SW480 (cell line): Measurements from ENCODE around the gene BANK1.

Source experiments
- DNase-seq: peaks from one replicate; pipeline ENCODE4 v3.0.0-alpha.2; 2016; ENCODE audit warnings: low spot score

The BANK1 gene

DNA sequence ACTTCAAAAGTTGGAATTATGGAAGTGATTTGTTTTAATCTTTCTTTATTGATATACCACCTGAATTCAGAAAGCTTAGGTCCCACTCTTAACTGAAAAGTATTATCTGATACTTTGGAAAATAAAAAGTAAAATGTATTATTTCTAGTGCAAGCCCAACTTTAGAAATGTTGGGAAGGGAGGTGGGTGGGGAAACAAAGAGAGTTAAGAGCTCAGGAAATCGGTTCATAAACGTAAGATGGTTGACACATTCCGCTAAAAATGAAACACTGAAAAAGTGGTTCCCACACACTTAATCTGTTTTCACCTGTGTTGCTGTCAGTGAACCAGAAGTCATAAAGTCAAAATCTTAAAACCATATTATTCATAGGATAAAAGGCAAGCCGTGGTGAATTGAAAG, 237.4 kb downstream of the BANK1 start:
- DNase-seq: no peak

DNA sequence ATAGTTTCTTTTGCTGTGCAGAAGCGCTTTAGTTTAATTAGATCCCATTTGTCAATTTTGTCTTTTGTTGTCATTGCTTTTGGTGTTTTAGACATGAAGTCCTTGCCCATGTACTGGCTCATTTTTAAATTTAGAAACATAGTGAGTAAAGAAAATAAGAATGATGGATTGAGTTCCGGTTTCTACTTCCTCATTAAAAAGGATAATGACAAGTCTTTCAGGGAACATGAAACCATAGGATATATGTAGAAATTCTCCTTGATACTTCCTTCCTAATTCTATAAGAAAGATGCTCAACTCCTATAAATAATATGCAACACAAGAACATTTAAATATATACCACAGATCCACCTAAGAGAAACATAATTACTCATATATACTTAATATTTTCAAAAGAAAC, 240.9 kb downstream of the BANK1 start:
- no peak for DNase-seq

DNA sequence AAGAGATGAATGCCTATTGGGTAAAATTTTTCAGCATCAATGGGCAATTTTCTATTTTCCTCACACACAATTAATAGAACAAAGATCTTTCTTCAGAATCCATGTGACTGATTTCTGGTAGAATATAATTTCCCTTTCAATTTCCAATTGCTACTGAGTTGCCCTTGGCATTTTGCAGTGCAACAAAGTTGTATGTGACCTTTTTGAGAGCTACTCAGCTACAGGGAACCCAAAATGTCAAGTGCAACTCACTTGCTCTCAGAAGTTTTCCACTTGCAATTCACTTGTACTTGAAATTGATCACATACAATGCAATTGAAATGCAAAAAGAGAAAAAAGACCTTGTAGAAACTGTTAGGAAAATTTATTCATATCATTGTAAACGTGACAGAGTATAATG, 245.5 kb downstream of the BANK1 start:
- no peak for DNase-seq

DNA sequence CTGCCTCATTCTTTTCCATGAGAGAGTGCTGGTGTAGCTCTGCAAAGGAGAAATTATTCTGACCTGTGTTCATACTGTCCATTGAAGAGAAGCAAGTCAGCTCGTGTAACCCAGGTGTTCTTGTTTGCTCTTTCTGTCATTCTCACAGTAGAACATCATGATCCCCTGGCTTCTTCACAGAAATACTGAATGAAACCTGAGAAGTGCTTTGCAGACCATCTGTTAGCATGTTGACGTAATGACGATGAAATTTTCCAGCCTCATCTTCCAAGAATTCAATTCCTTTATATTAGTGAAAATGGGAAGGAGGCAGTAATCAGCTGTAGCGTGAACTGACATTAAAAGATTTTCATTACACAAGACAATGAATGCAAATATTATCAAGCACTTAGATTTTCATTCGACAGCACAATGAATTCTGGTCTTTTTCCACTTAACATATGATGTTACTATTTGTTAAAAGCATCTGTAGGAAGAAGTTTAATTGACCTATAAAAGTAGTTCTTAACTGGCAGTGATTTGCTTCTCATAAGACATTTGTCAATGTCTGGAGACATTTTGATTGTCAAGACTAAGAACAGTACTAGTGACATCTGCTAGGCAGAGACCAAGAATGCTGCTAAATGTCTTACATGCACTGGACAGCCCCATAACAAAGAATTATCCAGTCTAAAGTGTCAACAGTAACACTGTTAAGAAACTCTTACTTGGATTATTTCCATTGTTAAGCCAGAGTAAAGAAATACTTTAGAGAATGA, 246.3 kb downstream of the BANK1 start:
- no peak for DNase-seq

DNA sequence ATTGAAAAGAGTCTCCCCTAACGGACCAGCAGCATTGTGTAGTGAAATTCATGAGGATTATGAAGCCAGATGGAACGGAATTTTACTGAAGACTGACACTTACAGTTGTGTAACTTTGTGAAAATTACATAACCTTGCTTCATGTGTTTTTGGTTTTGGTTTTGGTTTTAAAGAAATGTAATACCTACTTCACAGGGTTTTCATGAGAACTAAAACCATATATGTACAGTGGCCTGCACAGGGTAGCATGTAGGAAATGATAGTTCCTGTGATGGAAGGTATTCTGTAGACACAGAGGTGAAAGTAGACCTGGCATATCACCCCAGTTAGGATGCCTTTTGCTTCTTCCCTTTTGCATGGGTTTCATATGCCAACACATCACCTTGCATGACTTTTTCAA, 247.0 kb downstream of the BANK1 start:
- DNase-seq: no peak

DNA sequence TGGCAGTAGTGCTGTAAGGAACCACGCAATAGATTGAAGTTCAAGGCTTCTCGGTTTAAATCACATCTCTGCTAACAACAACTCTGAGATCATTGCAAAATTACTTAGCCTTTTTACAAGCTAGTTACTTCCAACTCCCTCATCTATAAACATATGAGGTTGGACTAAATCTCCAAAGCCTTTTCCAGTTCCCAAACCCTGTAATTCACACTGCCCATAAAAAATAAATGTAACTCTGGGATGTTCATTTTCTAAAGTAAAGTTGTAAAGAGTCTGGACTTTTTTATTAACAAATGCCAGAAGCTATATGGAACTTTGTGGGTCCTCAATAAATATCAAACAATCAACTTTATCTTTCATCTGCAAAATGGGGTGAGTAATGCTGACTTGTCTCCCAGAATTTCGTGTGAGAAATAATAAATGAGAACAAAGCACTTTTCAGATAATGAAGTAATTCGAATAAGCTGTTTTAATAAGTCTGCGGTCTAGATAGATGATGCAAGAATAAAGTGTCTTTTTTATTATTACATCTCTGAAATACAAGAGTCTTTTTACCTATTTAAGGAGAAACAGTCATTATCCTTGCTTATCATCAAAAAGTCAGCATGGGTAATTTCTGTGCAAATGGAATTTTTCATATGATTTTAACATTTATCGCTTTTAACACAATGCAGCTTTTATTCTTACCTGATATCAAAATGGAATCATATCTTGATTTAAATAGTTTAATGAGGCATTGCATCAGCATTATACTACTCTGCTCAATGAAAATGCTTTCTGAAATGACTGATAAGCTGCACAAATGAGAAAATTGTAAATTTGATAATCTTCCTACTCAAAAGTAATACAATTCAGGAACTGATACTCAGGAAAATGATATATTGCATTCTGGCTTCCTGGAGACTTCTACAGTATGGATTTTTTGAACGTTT, 252.6 kb downstream of the BANK1 start:
- no peak for DNase-seq

DNA sequence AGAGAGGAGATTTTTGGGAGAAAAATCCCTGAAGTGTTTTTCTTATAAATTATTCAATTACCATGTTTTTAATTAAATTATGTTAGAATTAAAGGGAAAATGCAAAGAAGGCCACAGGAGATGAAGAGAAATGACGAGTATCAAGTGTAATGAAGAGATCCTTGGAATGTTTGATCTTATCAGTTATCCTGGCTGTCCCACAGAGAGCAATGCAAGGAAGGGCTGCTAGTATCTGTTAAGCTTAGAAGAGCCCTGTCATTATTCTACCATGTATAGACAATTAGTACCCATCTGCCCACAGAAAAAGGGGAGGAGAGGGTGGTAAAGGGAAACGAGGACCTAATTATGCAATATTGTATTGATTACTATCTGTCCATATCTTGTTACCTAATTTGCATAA, 257.1 kb downstream of the BANK1 start:
- DNase-seq: no peak

DNA sequence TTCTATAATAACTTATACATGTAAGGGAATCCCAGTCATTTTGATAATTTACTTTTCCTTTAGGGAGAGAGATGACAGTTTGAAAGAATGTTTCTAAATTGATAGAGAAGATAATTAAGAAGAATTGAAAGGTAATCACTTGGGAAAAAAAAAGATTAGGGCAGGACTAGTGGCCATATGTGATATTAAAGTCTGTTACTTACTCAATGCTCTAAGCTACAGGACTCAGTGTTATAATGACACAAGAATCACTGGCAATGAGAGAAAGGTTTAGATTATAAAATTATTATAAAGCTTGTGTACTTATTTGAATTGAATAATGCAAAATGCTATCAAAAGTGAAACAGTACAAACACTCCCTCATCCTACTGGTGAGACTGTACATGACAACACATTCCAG, 265.3 kb downstream of the BANK1 start:
- DNase-seq: no peak

DNA sequence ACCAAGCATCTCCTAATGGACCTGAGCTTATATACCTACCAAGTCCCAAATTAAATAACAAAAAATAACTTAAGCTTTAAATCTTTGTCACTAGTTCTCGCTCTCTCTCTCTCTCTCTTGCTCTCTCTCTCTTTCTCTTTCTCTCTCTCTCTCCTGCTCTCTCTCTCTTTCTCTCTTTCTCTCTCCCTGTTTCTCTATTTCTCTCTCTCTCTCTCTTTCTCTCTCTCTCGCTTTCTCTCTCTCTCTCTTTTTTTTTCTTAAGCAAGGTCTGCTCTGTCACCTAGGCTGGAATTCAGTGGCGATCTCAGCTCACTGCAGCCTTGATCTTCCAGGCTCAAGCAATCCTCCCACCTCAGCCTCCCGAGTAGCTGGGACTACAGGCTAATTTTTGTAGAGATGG, 266.6 kb downstream of the BANK1 start:
- no peak for DNase-seq

DNA sequence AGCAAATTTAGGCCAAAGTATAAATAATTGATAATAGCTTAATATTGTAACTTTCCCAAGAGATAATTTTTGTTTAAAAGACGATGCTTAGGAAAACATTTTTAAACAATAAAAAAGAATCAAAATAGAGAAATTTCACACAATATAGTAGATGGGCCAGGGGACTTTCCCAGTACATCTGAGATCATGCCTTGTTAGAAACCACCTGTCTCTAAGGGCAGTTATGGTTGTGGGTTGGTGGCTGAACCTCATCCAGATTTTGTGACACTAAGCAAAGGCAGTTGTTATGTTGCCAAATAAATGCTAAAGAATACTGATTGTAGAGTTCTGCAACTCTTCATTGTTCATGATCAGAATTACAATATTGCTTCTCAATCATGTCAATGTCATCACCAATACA, 270.6 kb downstream of the BANK1 start:
- no peak for DNase-seq

DNA sequence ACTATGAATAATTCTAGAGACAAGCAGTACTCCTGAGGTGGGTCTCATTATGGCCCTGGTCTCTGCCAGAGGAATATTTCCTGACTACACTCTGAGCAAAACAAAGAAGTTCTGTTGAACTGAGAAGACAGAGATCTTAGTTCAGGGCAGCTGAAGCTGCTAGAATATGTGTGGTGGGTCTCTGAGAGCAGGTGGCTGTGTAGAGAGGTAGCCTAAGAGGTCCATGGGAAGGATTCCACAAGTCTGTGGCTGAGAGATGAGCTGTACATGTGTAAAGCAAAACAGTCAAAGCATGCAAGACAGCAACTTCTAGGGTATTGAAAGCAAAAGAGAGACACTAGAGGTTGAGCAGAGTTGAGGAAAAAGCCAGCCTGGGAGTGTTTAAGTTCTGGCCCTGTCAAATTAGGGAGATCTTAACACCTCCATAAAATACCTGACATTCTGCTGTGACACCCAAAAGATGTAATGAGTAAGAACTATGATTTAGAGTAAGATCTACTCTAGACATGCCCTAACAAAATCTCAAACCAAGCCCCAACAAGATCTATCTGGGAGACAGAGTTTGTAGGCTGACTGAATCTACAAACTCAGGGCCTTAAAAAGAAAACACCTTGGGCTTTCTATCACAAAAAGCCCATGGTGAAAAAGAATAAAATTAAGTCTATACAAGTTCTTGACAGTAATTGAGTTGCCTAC, 274.4 kb downstream of the BANK1 start:
- DNase-seq: no peak

DNA sequence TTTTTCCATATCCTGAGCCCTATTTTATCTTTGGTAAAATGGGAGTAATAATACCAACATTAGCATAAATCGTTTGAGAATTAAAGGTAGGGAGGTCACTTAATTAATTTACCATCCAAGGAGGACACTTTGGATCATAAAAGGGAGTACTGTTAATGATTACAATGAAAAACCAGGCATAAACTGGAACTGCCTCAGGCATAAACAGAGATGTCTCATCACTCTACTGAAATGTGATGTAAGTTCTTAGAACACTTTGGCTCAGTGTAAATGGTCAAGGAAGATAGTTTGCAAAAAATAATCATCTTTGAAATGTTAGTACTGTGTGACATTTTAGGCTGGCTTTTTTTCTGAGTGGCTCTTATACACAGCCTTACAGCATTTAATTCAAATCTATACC, 286.1 kb downstream of the BANK1 start:
- DNase-seq: no peak

DNA sequence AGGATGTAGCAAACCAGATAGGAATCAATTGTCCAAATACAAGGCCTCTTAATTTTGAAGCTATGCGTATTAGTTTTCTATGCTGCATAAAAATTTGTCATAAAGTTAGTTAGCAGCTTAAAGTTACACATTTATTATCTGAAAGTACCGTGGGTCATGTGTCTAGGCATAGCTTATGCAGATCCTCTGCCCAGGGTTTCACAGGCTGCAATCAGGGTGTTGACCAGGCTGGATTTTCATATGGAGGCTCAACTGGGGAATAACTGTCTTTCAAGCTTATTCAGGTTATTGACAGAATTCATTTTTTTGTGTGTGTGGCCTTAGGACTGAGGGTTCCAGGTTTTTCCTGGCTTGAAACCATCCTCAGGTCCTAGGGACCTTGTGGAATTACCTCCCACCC, 289.7 kb downstream of the BANK1 start:
- no peak for DNase-seq

DNA sequence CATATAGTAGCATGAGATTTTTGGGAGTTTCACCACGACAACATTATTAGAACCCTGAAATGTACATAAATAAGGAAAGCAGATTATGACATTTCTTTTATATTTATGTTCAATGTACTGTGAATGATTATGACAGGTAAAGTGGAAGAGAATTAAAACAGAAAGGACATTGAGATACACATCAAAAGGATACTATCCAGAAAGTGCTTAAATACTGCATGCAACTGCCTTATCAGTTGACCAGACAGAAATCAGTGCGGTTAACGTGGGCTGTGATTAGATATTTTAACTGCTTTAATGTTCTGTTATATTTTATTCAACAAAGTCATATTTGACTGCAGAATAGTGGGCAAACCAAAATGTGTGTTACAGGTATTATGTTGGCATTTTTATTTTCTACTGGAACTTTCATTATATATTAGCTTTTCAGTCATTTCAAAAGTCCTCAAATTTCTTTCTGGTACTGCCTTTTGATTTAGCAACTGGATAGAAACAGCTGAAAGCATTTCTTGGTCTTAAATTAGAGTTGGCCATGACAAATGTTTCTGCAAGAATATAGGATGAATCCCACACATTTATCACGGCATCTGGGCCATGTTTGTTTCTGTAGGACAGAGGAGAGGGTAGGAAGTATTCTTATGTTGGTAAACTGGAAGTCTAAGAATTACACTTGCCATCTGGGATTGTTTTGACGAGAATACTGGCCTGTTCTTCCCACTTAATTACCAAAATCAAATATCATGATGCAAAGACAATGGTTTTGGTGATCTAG, 299.5 kb downstream of the BANK1 start:
- no peak for DNase-seq

DNA sequence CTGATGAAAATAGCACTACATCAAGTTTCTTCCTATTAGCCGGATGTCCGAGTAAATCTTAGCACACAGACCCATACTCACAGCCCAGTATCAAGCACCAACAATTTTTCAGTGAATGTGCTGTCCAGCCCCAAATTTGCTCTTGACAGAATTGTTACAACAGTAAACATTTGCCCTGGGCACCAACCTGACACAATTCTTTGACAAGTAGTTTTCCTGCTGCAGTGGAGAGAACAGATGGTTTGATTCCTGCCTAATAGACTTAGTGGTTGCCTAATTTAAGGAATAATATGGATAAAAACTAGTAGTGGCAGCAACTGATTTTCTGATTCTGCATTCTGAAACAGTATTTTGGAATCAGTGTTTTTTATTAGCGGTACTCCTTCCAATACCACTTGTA, 301.1 kb downstream of the BANK1 start:
- no peak for DNase-seq

DNA sequence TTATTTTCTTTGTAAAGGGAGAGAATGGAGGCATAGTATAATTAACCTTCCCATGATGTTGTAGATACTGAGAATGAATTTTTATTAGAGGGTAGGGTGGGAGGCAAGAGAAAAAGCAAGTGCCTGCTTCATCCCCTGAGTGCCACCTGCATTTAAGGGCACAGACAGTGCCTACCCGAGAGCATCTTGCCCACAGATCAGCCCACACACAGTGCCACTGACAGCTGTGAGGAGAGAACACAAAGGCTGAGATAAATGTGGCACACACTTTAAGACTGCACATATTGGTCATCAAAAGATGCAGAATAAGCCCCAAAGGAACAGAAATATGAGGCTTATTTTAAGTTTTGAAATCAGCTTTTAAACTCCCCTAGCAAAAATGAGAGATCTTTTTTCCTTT, 304.0 kb downstream of the BANK1 start:
- no peak for DNase-seq

DNA sequence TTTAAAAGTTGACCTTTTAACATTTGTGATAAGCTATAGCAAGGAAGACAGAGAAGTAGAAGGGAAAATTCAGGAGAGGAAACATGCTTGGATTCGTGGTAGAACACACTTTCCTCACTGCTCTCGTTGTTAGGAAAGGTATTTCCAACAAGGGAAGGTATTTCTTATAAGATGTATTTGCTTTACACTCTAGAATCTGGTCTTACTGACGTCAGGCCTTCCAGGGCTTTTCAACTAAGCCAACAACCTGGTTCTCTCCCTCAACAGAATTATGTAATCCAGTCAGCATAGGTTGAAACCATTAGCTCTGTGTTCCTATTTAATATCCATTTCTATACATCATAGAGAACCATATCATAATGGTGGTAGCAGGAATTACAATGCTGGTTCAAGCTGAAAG, 312.8 kb downstream of the BANK1 start:
- no peak for DNase-seq

DNA sequence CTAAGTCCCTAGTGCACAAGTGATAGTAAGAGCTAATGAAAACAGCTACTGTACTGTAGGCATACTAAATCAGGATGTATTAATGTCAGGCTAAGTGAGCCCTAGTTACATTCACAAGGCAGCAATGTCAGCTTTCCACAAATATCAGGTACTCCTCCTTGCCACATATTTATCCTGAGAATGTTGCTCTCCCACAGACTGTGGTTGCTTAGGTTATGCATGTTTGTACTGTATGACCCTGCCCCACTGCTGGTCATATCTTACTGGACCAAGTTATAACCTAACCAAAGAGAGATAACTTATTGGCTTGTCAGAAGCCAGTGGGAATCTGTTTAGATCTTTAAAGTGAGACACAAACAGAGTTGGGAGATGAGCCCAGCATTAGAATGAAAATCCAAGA, 313.7 kb downstream of the BANK1 start:
- DNase-seq: no peak

DNA sequence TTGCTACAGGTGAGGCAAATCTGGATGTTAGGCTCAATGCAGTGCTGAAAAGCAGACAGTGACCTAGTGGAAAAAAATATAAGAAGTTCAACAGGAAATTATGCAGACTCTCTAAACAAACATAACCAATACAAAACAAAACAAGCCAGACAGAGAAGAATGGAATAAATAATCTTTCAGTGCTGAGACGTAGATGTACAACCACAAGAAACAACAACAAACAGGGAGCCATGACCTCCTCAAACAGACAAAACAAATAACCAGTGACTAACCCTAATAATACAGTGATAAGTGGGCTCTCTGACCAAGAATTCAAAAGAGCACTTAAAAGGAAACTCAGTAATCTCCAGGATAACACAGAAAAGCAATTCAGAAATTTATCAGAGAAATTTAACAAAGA, 315.5 kb downstream of the BANK1 start:
- DNase-seq: no peak

DNA sequence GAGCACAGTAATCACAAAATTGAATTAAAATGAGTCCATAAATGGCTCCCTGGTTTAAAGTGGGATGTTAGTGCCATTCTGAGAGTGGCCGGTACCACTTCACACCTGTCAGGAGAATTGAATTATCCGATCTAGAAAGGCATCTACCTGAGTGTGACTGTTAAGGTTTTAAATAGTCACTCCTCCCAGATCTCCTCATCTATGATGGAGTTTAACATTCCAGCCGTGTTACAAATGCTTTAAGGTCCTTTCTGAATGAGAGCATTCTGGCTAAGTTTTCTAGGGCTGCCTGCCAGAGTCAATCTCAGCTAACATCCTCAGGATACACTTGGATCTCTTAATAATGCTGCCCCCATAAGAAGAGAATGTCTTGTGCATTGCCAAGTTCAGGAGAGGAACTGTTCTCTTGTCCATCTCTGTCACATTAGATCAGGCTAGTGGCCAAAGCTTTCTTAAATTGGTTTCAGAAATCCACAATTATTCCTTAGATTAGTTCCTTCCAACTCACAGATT, 323.6 kb downstream of the BANK1 start:
- no peak for DNase-seq

DNA sequence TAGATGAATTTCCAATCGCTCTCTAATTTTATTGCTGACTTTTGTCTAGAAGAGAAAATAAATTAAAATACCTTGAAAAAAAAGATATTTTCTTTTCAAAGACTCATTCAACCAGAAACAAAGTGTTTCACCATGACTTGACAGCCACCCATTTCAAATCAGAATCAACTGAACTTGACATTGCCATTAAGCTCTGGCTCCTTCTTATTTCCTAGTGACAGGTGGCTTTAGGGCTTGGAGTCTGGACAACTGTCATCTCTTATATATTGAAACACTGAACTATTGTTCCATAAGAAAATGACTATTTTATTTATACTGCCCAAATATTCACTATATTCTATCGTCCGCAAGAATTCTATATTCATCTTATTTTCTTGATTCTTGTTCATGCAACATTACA, 325.6 kb downstream of the BANK1 start:
- no peak for DNase-seq

DNA sequence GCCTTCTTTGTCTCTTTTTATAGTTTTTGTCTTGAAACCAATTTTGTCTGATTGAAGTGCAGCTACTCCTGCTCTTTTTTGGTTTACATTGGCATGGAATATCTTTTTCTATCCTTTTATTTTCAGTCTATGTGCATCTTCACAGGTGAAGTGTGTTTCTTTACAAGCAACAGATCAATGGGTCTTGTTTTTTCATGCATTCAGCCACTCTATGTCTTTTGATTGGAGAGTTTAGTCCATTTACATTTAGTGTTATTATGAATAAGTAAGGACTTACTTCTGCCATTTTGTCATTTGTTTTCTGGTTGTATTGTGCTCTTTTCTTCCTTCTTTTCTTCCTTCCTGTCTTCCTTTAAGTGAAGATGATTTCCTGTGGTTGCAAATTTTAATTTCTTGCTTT, 330.3 kb downstream of the BANK1 start:
- DNase-seq: no peak
